Sigmoid colon (tissue), 4 donors: Measurements from ENCODE around the gene SLC9A9.

ENCODE experiments used
- POLR2A ChIP-seq, 2 donors: fragments of 450-650 bp; IDR thresholded peaks; one replicate each; pipeline ENCODE4 v1.6.1; 2016; ENCODE audit warnings: antibody characterized with exemption in 2 of 2, mild to moderate bottlenecking in 2 of 2, moderate library complexity in 2 of 2
- POLR2AphosphoS5 ChIP-seq, 4 donors: sonication (generic); formaldehyde crosslinking; IDR thresholded peaks; one replicate each; pipeline ENCODE4 v1.6.1; 2017; ENCODE audit warnings: antibody characterized with exemption in 4 of 4
- TF ChIP-seq, protein P1 (sequence below), 4 experiments: fragments of 450-650 bp in 3 of 4; fragments of 200-600 bp in 1 of 4; IDR thresholded peaks; one replicate each; pipeline ENCODE4 v1.5.1; 2016 to 2019; ENCODE audit warnings: antibody characterized with exemption in 4 of 4, mild to moderate bottlenecking in 3 of 4, moderate library complexity in 2 of 4

DNA sequence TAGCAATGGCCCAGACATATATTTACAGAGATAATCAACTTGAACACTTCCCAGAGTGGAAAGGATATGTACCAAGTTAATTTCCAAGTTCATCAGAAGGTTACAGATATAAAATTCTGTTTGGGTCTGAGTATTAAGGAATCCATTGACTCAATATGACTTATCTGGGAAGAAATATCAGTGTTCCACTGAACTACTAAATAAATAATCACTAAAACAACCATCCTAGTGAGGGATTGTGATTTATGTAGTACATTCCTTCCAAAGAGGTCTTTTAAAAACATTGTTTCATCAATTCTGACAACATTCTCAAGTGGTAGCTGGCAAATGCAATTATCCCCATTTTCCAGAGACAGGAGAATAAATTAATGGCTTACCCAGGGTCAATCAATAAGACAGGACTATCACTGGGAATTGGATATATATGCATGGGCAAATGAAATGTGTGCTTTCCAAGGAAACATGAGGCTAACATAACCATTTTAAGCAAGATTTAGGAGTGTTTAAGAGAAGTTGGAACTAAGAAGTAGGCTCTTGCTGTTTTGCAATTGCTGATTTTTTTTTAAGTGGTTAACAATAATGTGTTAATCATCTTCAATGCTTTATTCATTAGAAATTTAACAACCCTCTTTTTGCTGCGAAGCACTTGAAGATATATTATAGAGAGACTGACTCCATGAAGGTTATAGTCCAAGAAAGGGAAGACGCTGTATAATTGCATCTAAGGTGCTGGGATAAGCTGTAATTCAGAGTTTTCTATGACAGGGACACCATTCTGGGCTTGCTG lies 37.9 kb downstream of the SLC9A9 start:
- TF ChIP-seq POLR2A (IDR thresholded peaks at IDR 0.05) = no peak
- TF ChIP-seq, protein P1, sequence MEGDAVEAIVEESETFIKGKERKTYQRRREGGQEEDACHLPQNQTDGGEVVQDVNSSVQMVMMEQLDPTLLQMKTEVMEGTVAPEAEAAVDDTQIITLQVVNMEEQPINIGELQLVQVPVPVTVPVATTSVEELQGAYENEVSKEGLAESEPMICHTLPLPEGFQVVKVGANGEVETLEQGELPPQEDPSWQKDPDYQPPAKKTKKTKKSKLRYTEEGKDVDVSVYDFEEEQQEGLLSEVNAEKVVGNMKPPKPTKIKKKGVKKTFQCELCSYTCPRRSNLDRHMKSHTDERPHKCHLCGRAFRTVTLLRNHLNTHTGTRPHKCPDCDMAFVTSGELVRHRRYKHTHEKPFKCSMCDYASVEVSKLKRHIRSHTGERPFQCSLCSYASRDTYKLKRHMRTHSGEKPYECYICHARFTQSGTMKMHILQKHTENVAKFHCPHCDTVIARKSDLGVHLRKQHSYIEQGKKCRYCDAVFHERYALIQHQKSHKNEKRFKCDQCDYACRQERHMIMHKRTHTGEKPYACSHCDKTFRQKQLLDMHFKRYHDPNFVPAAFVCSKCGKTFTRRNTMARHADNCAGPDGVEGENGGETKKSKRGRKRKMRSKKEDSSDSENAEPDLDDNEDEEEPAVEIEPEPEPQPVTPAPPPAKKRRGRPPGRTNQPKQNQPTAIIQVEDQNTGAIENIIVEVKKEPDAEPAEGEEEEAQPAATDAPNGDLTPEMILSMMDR (IDR thresholded peaks at IDR 0.05) = no peak
- no peak for TF ChIP-seq POLR2AphosphoS5 (IDR thresholded peaks at IDR 0.05)
